Nephron (organoid): ENCODE data around the gene SLC46A2.

Experiments
- H3K27ac Mint-ChIP-seq, 3 experiments: 2 replicates each; pipeline ENCODE4 v1.8.0; 2020; ENCODE audit warnings: mixed read lengths in 3 of 3, mild to moderate bottlenecking in 2 of 3, moderate library complexity in 1 of 3
- H3K27me3 Mint-ChIP-seq: 2 replicates; pipeline ENCODE4 v1.8.0; 2021; ENCODE audit warnings: low read depth, mild to moderate bottlenecking, moderate library complexity, mixed read lengths
- H3K36me3 Mint-ChIP-seq: 2 replicates; pipeline ENCODE4 v1.8.0; 2020; ENCODE audit warnings: low read depth, mixed read lengths
- H3K4me1 Mint-ChIP-seq: 2 replicates; pipeline ENCODE4 v1.8.0; 2020; ENCODE audit warnings: mixed read lengths
- H3K4me3 Mint-ChIP-seq, 3 experiments: 2 replicates each; pipeline ENCODE4 v1.8.0; 2020; ENCODE audit warnings: mild to moderate bottlenecking in 3 of 3, mixed read lengths in 3 of 3, moderate library complexity in 2 of 3
- H3K9me3 Mint-ChIP-seq: 2 replicates; pipeline ENCODE4 v1.8.0; 2020; ENCODE audit warnings: mixed read lengths
- CTCF ChIP-seq, 3 experiments: fragments of 200-600 bp; sonication (generic); IDR thresholded peaks; one replicate each; pipeline ENCODE4 v1.5.0; 2021; ENCODE audit warnings: antibody characterized with exemption in 3 of 3; ENCODE audit not compliant: unreplicated experiment in 3 of 3

The SLC46A2 gene

DNA sequence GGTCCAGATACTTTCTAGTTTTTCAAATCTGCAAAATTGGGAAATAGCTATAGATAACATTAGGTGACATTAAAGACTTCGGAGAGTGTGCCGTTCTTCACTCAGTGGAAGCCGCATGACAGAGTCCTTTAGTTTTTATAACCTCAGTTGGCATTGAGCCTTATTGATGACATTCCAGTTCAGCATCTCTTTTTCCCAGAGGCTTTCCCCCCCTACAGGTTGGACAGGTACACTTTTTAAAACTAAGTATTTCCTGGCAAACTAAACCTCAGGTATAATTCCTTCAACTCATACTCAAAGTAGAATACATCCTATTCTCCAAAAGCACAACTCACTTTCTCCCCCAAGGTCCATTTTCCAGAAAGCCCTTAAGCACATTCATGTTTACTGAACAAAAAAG, 58.7 kb downstream of the SLC46A2 start:
- Mint-ChIP-seq H3K27me3 (no peaks in the 10 kb centered on the region), H3K9me3 (no peaks in the 10 kb centered on the region), H3K4me1 (no peaks in the 10 kb centered on the region), H3K4me3 (no peak overlapping the region), H3K27ac (no peak overlapping the region), H3K36me3 (peaks cover 34% of the 10 kb centered on the region)
- TF ChIP-seq CTCF (IDR thresholded peaks at IDR 0.05; ENCODE audit: unreplicated experiment in 3 of 3): no peak

DNA sequence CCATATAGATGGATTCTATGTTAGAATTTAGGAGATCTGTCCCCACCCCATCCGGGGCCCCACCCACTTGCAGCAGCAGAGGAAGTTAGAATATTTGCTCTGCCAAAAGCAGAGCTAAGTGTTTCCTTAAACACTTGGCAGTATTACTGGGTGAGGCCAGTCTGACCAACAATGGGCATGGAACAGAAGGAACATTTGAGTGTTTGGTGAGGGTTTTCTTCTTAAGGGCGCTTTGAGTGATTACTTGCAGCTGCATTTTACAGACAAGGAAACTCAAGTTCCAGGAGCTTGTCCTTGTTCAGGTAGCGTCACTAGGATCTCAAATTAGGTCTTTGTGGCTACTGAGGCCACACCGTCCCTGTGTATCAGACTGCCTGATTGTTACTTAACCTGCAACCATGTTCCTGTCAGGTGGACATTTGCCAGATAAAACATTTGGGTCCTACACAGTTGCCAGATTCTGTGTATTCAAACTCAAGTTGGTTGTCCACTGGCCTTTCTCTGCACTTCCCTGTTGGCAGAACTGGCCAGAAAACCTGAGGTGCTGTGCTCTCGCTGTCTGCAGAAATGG, 59.3 kb downstream of the SLC46A2 start:
- no peak for TF ChIP-seq CTCF (IDR thresholded peaks at IDR 0.05; ENCODE audit: unreplicated experiment in 3 of 3)
- Mint-ChIP-seq H3K36me3 (peaks cover 29% of the 10 kb centered on the region), H3K27ac (no peak overlapping the region), H3K27me3 (no peaks in the 10 kb centered on the region), H3K9me3 (no peaks in the 10 kb centered on the region), H3K4me1 (no peaks in the 10 kb centered on the region), H3K4me3 (no peak overlapping the region)
